Inflammatory macrophage (primary cell): ENCODE data around the gene REN.

ENCODE experiments used
- DNase-seq, 2 donors: peaks; one replicate each; pipeline ENCODE4 v3.0.0-alpha.2; 2020 to 2022
- total RNA-seq, 18 experiments: gene quantifications; one replicate each; lab custom pipeline; 2026; ENCODE audit warnings: mixed read lengths in 6 of 18, inconsistent platforms in 2 of 18; lab: John Stamatoyannopoulos, UW

The REN gene
- total RNA-seq: 0 to 0.16 (median 0.03) reads per million in 18 experiments

GRCh38 chr1:204166219-204166618 lies at the start of gene REN:
Gene REN, minus strand, starts transcription at chr1:204166337. Its CDS starts 44 bp downstream, at chr1:204166293.
- no peak for DNase-seq

GRCh38 chr1:204213668-204214662 lies 47.8 kb upstream of the REN start, which contains the start of gene GOLT1A:
Gene GOLT1A, minus strand, starts transcription at chr1:204213988. Its CDS starts 82 bp downstream, at chr1:204213906.
- peak; percentile 54 to 76 for DNase-seq

GRCh38 chr1:204212715-204213114 lies 46.6 kb upstream of the REN start:
- no peak for DNase-seq

- DNase-seq: no peak
These were observed 44.9 kb upstream of the REN start for GRCh38 chr1:204211046-204211445.

- DNase-seq: peak; percentile 23 to 52
These were observed 41.0 kb upstream of the REN start for GRCh38 chr1:204207136-204207616.

- DNase-seq: peak in 1 of 2 donors; percentile 13
These were observed 40.0 kb upstream of the REN start for GRCh38 chr1:204206121-204206520.

- no peak for DNase-seq
These were observed 39.3 kb upstream of the REN start for GRCh38 chr1:204205486-204205885.

- DNase-seq: no peak
These were observed 38.8 kb upstream of the REN start for GRCh38 chr1:204204944-204205343.

- DNase-seq: no peak
These were observed 37.1 kb upstream of the REN start for GRCh38 chr1:204203206-204203767.

GRCh38 chr1:204202481-204202880 lies 36.3 kb upstream of the REN start:
- DNase-seq: no peak

GRCh38 chr1:204201348-204202040 lies 35.4 kb upstream of the REN start:
- no peak for DNase-seq

GRCh38 chr1:204199579-204199978 lies 33.4 kb upstream of the REN start:
- no peak for DNase-seq

GRCh38 chr1:204198348-204199340 lies 32.5 kb upstream of the REN start:
- no peak for DNase-seq

- no peak for DNase-seq
These were observed 30.9 kb upstream of the REN start for GRCh38 chr1:204197068-204197467.

- DNase-seq: no peak
These were observed 30.1 kb upstream of the REN start, which contains the start of gene KISS1 for GRCh38 chr1:204196068-204196795. Gene KISS1, minus strand, starts transcription at chr1:204196491. Its CDS starts 3,615 bp downstream, at chr1:204192876.

GRCh38 chr1:204194771-204195170 lies 28.6 kb upstream of the REN start:
- DNase-seq: no peak

GRCh38 chr1:204194080-204194479 lies 27.9 kb upstream of the REN start:
- DNase-seq: no peak

- no peak for DNase-seq
These were observed 26.6 kb upstream of the REN start for GRCh38 chr1:204192589-204193352.

GRCh38 chr1:204192046-204192445 lies 25.9 kb upstream of the REN start:
- no peak for DNase-seq

GRCh38 chr1:204191456-204191855 lies 25.3 kb upstream of the REN start:
- no peak for DNase-seq
